H9 (cell line): Measurements from ENCODE around the gene RABL6. TPM values are rescaled to one million over a fixed set of nuclear protein-coding genes. Genes with fewer than 3 reads are reported as not detected.

Experiments
- DNase-seq: peaks from one replicate; pipeline ENCODE4 v3.0.0-alpha.2; 2017
- H2AFZ ChIP-seq: one replicate; pipeline ENCODE4 v1.6.1; 2013; ENCODE audit warnings: mild to moderate bottlenecking, low read length, control low read depth, moderate library complexity
- H2AK5ac ChIP-seq: 2 replicates; pipeline ENCODE4 v1.6.1; 2013; ENCODE audit warnings: low read length, control low read depth, mixed read lengths; ENCODE audit not compliant: insufficient read length
- H2BK120ac ChIP-seq: one replicate; pipeline ENCODE4 v1.6.1; 2013; ENCODE audit warnings: low read depth, mild to moderate bottlenecking, low read length, control low read depth, inconsistent platforms; ENCODE audit not compliant: poor library complexity, severe bottlenecking
- H2BK12ac ChIP-seq: 2 replicates; pipeline ENCODE4 v1.6.1; 2013; ENCODE audit warnings: low read length, control low read depth, mixed read lengths, low read depth; ENCODE audit not compliant: insufficient read length
- H2BK15ac ChIP-seq: 2 replicates; pipeline ENCODE4 v1.6.1; 2013; ENCODE audit warnings: low read depth, low read length, control low read depth
- H2BK20ac ChIP-seq: one replicate; pipeline ENCODE4 v1.6.1; 2013; ENCODE audit warnings: low read depth, mild to moderate bottlenecking, low read length, control low read depth, inconsistent platforms; ENCODE audit not compliant: poor library complexity, severe bottlenecking
- H2BK5ac ChIP-seq: 2 replicates; pipeline ENCODE4 v1.6.1; 2013; ENCODE audit warnings: low read length, control low read depth, mixed read lengths; ENCODE audit not compliant: insufficient read length
- H3K14ac ChIP-seq: 2 replicates; pipeline ENCODE4 v1.6.1; 2013; ENCODE audit warnings: low read length, control low read depth; ENCODE audit not compliant: insufficient read depth
- H3K18ac ChIP-seq: 2 replicates; pipeline ENCODE4 v1.6.1; 2013; ENCODE audit warnings: low read depth, mild to moderate bottlenecking, mixed read lengths, low read length, control low read depth; ENCODE audit not compliant: insufficient read length
- H3K23ac ChIP-seq: 2 replicates; pipeline ENCODE4 v1.6.1; 2013; ENCODE audit warnings: low read length, control low read depth, mixed read lengths, low read depth; ENCODE audit not compliant: insufficient read length
- H3K23me2 ChIP-seq: 2 replicates; pipeline ENCODE4 v1.6.1; 2013; ENCODE audit warnings: low read depth, mild to moderate bottlenecking, mixed read lengths, low read length, control low read depth; ENCODE audit not compliant: insufficient read length, poor library complexity, severe bottlenecking
- H3K27ac ChIP-seq: 2 replicates; pipeline ENCODE4 v1.5.1; 2013; ENCODE audit warnings: low read length, control low read depth, mixed read lengths, low read depth; ENCODE audit not compliant: insufficient read length
- H3K27me3 ChIP-seq: 2 replicates; pipeline ENCODE4 v1.6.1; 2013; ENCODE audit warnings: low read length, control low read depth, inconsistent platforms; ENCODE audit not compliant: insufficient read depth
- H3K4ac ChIP-seq: 2 replicates; pipeline ENCODE4 v1.6.1; 2013; ENCODE audit warnings: low read depth, mild to moderate bottlenecking, control low read depth, inconsistent platforms, low read length, moderate library complexity
- H3K4me1 ChIP-seq: 2 replicates; pipeline ENCODE4 v1.6.1; 2013; ENCODE audit warnings: low read length, control low read depth, inconsistent platforms; ENCODE audit not compliant: insufficient read depth
- H3K4me2 ChIP-seq: 2 replicates; pipeline ENCODE4 v1.6.1; 2013; ENCODE audit warnings: low read length, control low read depth, mixed read lengths; ENCODE audit not compliant: insufficient read length, insufficient read depth
- H3K56ac ChIP-seq: 2 replicates; pipeline ENCODE4 v1.6.1; 2013; ENCODE audit warnings: low read depth, mild to moderate bottlenecking, mixed read lengths, low read length, control low read depth; ENCODE audit not compliant: insufficient read length
- H3K79me1 ChIP-seq: 2 replicates; pipeline ENCODE4 v1.6.1; 2013; ENCODE audit warnings: low read depth, mild to moderate bottlenecking, moderate library complexity, low read length, control low read depth, inconsistent platforms; ENCODE audit not compliant: insufficient read depth, poor library complexity, severe bottlenecking
- H3K79me2 ChIP-seq: 2 replicates; pipeline ENCODE4 v1.6.1; 2013; ENCODE audit warnings: low read length, control low read depth, inconsistent platforms; ENCODE audit not compliant: insufficient read depth
- H3K9ac ChIP-seq: 2 replicates; pipeline ENCODE4 v1.6.1; 2013; ENCODE audit warnings: low read length, control low read depth, mixed read lengths; ENCODE audit not compliant: insufficient read length; ENCODE audit errors: extremely low read depth
- H3K9me3 ChIP-seq: one replicate; pipeline ENCODE4 v1.6.1; 2013; ENCODE audit warnings: low read depth, low read length, inconsistent platforms; ENCODE audit not compliant: control insufficient read depth
- H3T11ph ChIP-seq: one replicate; pipeline ENCODE4 v1.6.1; 2013; ENCODE audit warnings: mild to moderate bottlenecking, low read length, control low read depth, inconsistent platforms
- H4K20me1 ChIP-seq: one replicate; pipeline ENCODE4 v1.6.1; 2013; ENCODE audit not compliant: control insufficient read depth, insufficient read length, insufficient read depth
- H4K5ac ChIP-seq: 2 replicates; pipeline ENCODE4 v1.6.1; 2013; ENCODE audit warnings: low read depth, mild to moderate bottlenecking, mixed read lengths, low read length, control low read depth; ENCODE audit not compliant: insufficient read length
- H4K8ac ChIP-seq: replicated peaks from 2 replicates; pipeline ENCODE4 v1.6.1; 2013; ENCODE audit warnings: low read length, control low read depth, mixed read lengths, low read depth; ENCODE audit not compliant: insufficient read length
- H4K91ac ChIP-seq: 2 replicates; pipeline ENCODE4 v1.6.1; 2013; ENCODE audit warnings: low read depth, mild to moderate bottlenecking, moderate library complexity, mixed read lengths, low read length, control low read depth; ENCODE audit not compliant: insufficient read length
- H3K27ac Mint-ChIP-seq, 3 experiments: 2 replicates in 2 of 3; 3 replicates in 1 of 3; pipeline ENCODE4 v1.8.0; 2020 to 2021; ENCODE audit warnings: mixed read lengths in 3 of 3, mild to moderate bottlenecking in 1 of 3, moderate library complexity in 1 of 3
- H3K27me3 Mint-ChIP-seq: 2 replicates; pipeline ENCODE4 v1.8.0; 2021; ENCODE audit warnings: low read depth, mild to moderate bottlenecking, moderate library complexity, mixed read lengths
- H3K36me3 Mint-ChIP-seq, 3 experiments: 2 replicates in 2 of 3; 3 replicates in 1 of 3; pipeline ENCODE4 v1.8.0; 2020 to 2021; ENCODE audit warnings: low read depth in 3 of 3, mixed read lengths in 3 of 3; ENCODE audit not compliant: insufficient read depth in 1 of 3
- H3K4me1 Mint-ChIP-seq, 2 experiments: 2 replicates each; pipeline ENCODE4 v1.8.0; 2020; ENCODE audit warnings: mixed read lengths in 2 of 2
- H3K4me3 Mint-ChIP-seq, 2 experiments: 2 replicates in 1 of 2; 3 replicates in 1 of 2; pipeline ENCODE4 v1.8.0; 2020 to 2021; ENCODE audit warnings: mild to moderate bottlenecking in 2 of 2, mixed read lengths in 2 of 2, moderate library complexity in 1 of 2
- H3K9me3 Mint-ChIP-seq, 2 experiments: 2 replicates in 1 of 2; 3 replicates in 1 of 2; pipeline ENCODE4 v1.8.0; 2020; ENCODE audit warnings: mild to moderate bottlenecking in 2 of 2, mixed read lengths in 2 of 2, moderate library complexity in 1 of 2
- CTCF ChIP-seq: fragments of 200-600 bp; sonication (generic); conservative IDR thresholded peaks from 3 replicates; pipeline ENCODE4 v1.8.0; 2021; ENCODE audit warnings: antibody characterized with exemption, mild to moderate bottlenecking
- WGBS: extraction: QIAGEN DNeasy Blood & Tissue Kit; methylation state at CpG from one replicate; pipeline ENCODE4 v1.1.7; 2013; ENCODE audit warnings: missing lambda C conversion rate, low lambda C conversion rate, mixed read lengths; ENCODE audit not compliant: insufficient read length; ENCODE audit errors: extremely low coverage; 5-methylcytosine and 5-hydroxymethylcytosine counted together
- total RNA-seq: library from RNA; stranded (reverse); gene quantifications from 2 replicates; pipeline ENCODE4 v1.2.1, GENCODE V29; 2021

Gene RABL6
- total RNA-seq, 1 experiment from 2014 or later = 108 TPM

GRCh38 chr9:136856079-136856476, 48.3 kb downstream of the RABL6 start:
- no peak overlapping the region for H3K4me3 Mint-ChIP-seq
- no peaks in the 10 kb centered on the region for H3K9me3 ChIP-seq
- H4K20me1 ChIP-seq = no peaks in the 10 kb centered on the region
- no peak overlapping the region for H3K9ac ChIP-seq
- H3K4me1 ChIP-seq = no peaks in the 10 kb centered on the region
- H3K79me1 ChIP-seq = no peaks in the 10 kb centered on the region
- H3K56ac ChIP-seq = no peak overlapping the region
- H3K27me3 Mint-ChIP-seq = no peaks in the 10 kb centered on the region; the same call in none of the 2 replicates
- no peak overlapping the region for H4K5ac ChIP-seq
- no peak overlapping the region for H2BK5ac ChIP-seq
- peak; percentile 30 for DNase-seq
- H3K14ac ChIP-seq = no peak overlapping the region
- no peak overlapping the region for H2BK20ac ChIP-seq
- H3K79me2 ChIP-seq = no peaks in the 10 kb centered on the region
- H3K4ac ChIP-seq = no peak overlapping the region
- peaks cover 0 to 12% (median 3%) of the 10 kb centered on the region in 3 experiments; a peak in 2 of 7 replicates for H3K36me3 Mint-ChIP-seq
- H2BK15ac ChIP-seq = no peak overlapping the region
- no peak overlapping the region for H3K4me2 ChIP-seq
- no peak overlapping the region for H2AFZ ChIP-seq
- no peaks in the 10 kb centered on the region for H3K23me2 ChIP-seq
- no peak overlapping the region for H3T11ph ChIP-seq
- no peak overlapping the region for H3K18ac ChIP-seq
- no peak overlapping the region for H4K91ac ChIP-seq
- no CpG with 5 or more reads among the region's 15 CpGs for WGBS
- no peak overlapping the region for H4K8ac ChIP-seq
- H2AK5ac ChIP-seq = no peak overlapping the region
- no peak overlapping the region for H2BK12ac ChIP-seq
- no peak overlapping the region for H3K27ac ChIP-seq
- H3K9me3 Mint-ChIP-seq = no peaks in the 10 kb centered on the region
- H3K23ac ChIP-seq = no peak overlapping the region
- TF ChIP-seq CTCF = no peak
- H3K27me3 ChIP-seq = no peaks in the 10 kb centered on the region
- H2BK120ac ChIP-seq = no peak overlapping the region
- no peaks in the 10 kb centered on the region for H3K4me1 Mint-ChIP-seq
- H3K27ac Mint-ChIP-seq = no peak overlapping the region; a peak in 1 of 7 replicates
